ENCODE measurements around the gene C5orf58. TPM values are rescaled to one million over a fixed set of nuclear protein-coding genes. Genes with fewer than 3 reads are reported as not detected.
A peak's percentile ranks its signal among the peaks of the same experiment; 100 is the strongest.

The C5orf58 gene
- total and polyA plus RNA-seq, 7 experiments from 2014 or later, result 1.6 to 2.0 TPM; not detected in 5

- Histone ChIP-seq H3K27ac (ENCODE audit: low read depth, low read length) (peak overlapping the region; percentile 14), H3K27me3 (ENCODE audit: control insufficient read depth in 2 of 2, insufficient read depth in 2 of 2, low read length in 2 of 2) (no peaks in the 10 kb centered on the region), H3K4me3 (ENCODE audit: low read length) (no peak overlapping the region), H3K4me1 (ENCODE audit: control insufficient read depth in 2 of 2, insufficient read depth in 2 of 2, low read length in 2 of 2) (peaks cover 41 to 50% of the 10 kb centered on the region in 2 donors), H3K36me3 (ENCODE audit: control insufficient read depth in 2 of 3, insufficient read depth in 3 of 3, low read length in 3 of 3) (peaks cover 68 to 96% (median 86%) of the 10 kb centered on the region in 3 experiments), H3K9me3 (ENCODE audit: control insufficient read depth in 2 of 3, low read length in 3 of 3) (no peaks in the 10 kb centered on the region)
- H3K36me3 Mint-ChIP-seq, result peaks cover 34 to 92% (median 82%) of the 10 kb centered on the region in 5 donors
- ChIA-PET POLR2A (interaction anchor here (0.6 to 1.7 kb wide), 6 partner anchors 9 to 74 kb away, joined by 3 to 5 read pairs (median 3); partner anchors contain the start of gene LCP2), CTCF (interaction anchor here (0.6 to 2.6 kb wide), 5 partner anchors 9 to 81 kb away, joined by 3 to 12 read pairs (median 4); no protein-coding TSS in a partner anchor)
- H3K4me3 Mint-ChIP-seq, result peak overlapping the region in 2 of 10 donors; percentile 42 to 51
- ATAC-seq (no peak), DNase-seq (no peak)
- H3K9me3 Mint-ChIP-seq, result peaks cover 0 to 2% (median 0%) of the 10 kb centered on the region in 11 donors
- peaks cover 38 to 91% (median 87%) of the 10 kb centered on the region in 7 donors for H3K4me1 Mint-ChIP-seq
- no peaks in the 10 kb centered on the region for H3K27me3 Mint-ChIP-seq
- peak overlapping the region; percentile 51 to 97 (median 76) for H3K27ac Mint-ChIP-seq
- intact Hi-C loops (cut with micrococcal nuclease), result no loop called here
These were observed 24.6 kb downstream of the C5orf58 start for GRCh38 chr5:170257370-170257769.

GRCh38 chr5:170261528-170262043 is 28.8 kb downstream of the C5orf58 start:
- ChIA-PET POLR2A (interaction anchor here (0.6 to 3.1 kb wide), 19 partner anchors 9 to 77 kb away, joined by 3 to 54 read pairs (median 6); partner anchors contain the start of gene LCP2), CTCF (interaction anchor here (0.5 to 2.6 kb wide), 11 partner anchors 13 to 626 kb away, joined by 3 to 25 read pairs (median 4); no protein-coding TSS in a partner anchor)
- Mint-ChIP-seq H3K36me3 (peaks cover 25 to 88% (median 71%) of the 10 kb centered on the region in 5 donors), H3K4me1 (peaks cover 48 to 99% (median 96%) of the 10 kb centered on the region in 7 donors), H3K4me3 (peak overlapping the region; percentile 64 to 87 (median 76)), H3K27ac (peak overlapping the region; percentile 89 to 99 (median 97)), H3K27me3 (no peaks in the 10 kb centered on the region), H3K9me3 (peaks cover 0 to 2% (median 0%) of the 10 kb centered on the region in 11 donors)
- peaks cover 41 to 65% of the 10 kb centered on the region in 2 donors for H3K4me1 ChIP-seq (ENCODE audit: control insufficient read depth in 2 of 2, insufficient read depth in 2 of 2, low read length in 2 of 2)
- peaks cover 60 to 87% (median 80%) of the 10 kb centered on the region in 3 experiments for H3K36me3 ChIP-seq (ENCODE audit: control insufficient read depth in 2 of 3, insufficient read depth in 3 of 3, low read length in 3 of 3)
- no peaks in the 10 kb centered on the region for H3K27me3 ChIP-seq (ENCODE audit: control insufficient read depth in 2 of 2, insufficient read depth in 2 of 2, low read length in 2 of 2)
- ATAC-seq (no peak), DNase-seq (no peak)
- no peak overlapping the region for H3K4me3 ChIP-seq (ENCODE audit: low read length)
- peak overlapping the region; percentile 74 for H3K27ac ChIP-seq (ENCODE audit: low read depth, low read length)
- intact Hi-C loops (cut with micrococcal nuclease), result loop anchor here (1.0 to 10.0 kb wide), 8 partner anchors 7 to 1913 kb away; partner anchors contain the start of genes FBXW11 (in 1 of the 2) and SPDL1 (in 1 of the 2)
- no peaks in the 10 kb centered on the region for H3K9me3 ChIP-seq (ENCODE audit: control insufficient read depth in 2 of 3, low read length in 3 of 3)

- H3K27me3 Mint-ChIP-seq, result no peaks in the 10 kb centered on the region
These were observed 29.6 kb downstream of the C5orf58 start for GRCh38 chr5:170262061-170263045.

GRCh38 chr5:170263906-170264305 is 31.1 kb downstream of the C5orf58 start:
- ChIA-PET POLR2A (interaction anchor here (1.0 to 6.1 kb wide), 4 partner anchors 10 to 71 kb away, joined by 3 to 95 read pairs (median 7); partner anchors contain the start of gene LCP2), CTCF (interaction anchor here (4.3 to 20.9 kb wide), 2 partner anchors 13 to 29 kb away, joined by 70 to 430 read pairs; partner anchors contain the start of gene LCP2)
- no peaks in the 10 kb centered on the region for H3K9me3 ChIP-seq (ENCODE audit: control insufficient read depth in 2 of 3, low read length in 3 of 3)
- intact Hi-C loops (cut with micrococcal nuclease), result loop anchor here (2.0 to 10.0 kb wide), 4 partner anchors 15 to 1911 kb away; partner anchors contain the start of genes FBXW11 (in 1 of the 2) and SPDL1 (in 1 of the 2)
- Mint-ChIP-seq H3K27me3 (no peaks in the 10 kb centered on the region), H3K9me3 (peaks cover 0 to 3% (median 0%) of the 10 kb centered on the region in 11 donors), H3K27ac (peak overlapping the region; percentile 66 to 98 (median 92)), H3K4me3 (peak overlapping the region in 8 of 10 donors; percentile 35 to 87 (median 41)), H3K4me1 (peaks cover 61 to 100% (median 96%) of the 10 kb centered on the region in 7 donors), H3K36me3 (peaks cover 19 to 80% (median 65%) of the 10 kb centered on the region in 5 donors)
- H3K4me1 ChIP-seq (ENCODE audit: control insufficient read depth in 2 of 2, insufficient read depth in 2 of 2, low read length in 2 of 2), result peaks cover 64 to 88% of the 10 kb centered on the region in 2 donors
- H3K27me3 ChIP-seq (ENCODE audit: control insufficient read depth in 2 of 2, insufficient read depth in 2 of 2, low read length in 2 of 2), result no peaks in the 10 kb centered on the region
- H3K4me3 ChIP-seq (ENCODE audit: low read length), result no peak overlapping the region
- peaks cover 42 to 74% (median 61%) of the 10 kb centered on the region in 3 experiments for H3K36me3 ChIP-seq (ENCODE audit: control insufficient read depth in 2 of 3, insufficient read depth in 3 of 3, low read length in 3 of 3)
- DNase-seq (no peak), ATAC-seq (no peak)
- peak overlapping the region; percentile 74 for H3K27ac ChIP-seq (ENCODE audit: low read depth, low read length)

More at GRCh38 chr5:170262061-170263045, 29.6 kb downstream of the C5orf58 start:
- peaks cover 52 to 99% (median 96%) of the 10 kb centered on the region in 7 donors for H3K4me1 Mint-ChIP-seq
- POLR2A ChIA-PET, result interaction anchor here (0.6 to 3.1 kb wide), 21 partner anchors 9 to 76 kb away, joined by 3 to 54 read pairs (median 4); partner anchors contain the start of gene LCP2
- Histone ChIP-seq H3K4me3 (ENCODE audit: low read length) (peak overlapping the region; percentile 21), H3K9me3 (ENCODE audit: control insufficient read depth in 2 of 3, low read length in 3 of 3) (no peaks in the 10 kb centered on the region), H3K27me3 (ENCODE audit: control insufficient read depth in 2 of 2, insufficient read depth in 2 of 2, low read length in 2 of 2) (no peaks in the 10 kb centered on the region), H3K27ac (ENCODE audit: low read depth, low read length) (peak overlapping the region; percentile 74), H3K4me1 (ENCODE audit: control insufficient read depth in 2 of 2, insufficient read depth in 2 of 2, low read length in 2 of 2) (peaks cover 49 to 72% of the 10 kb centered on the region in 2 donors), H3K36me3 (ENCODE audit: control insufficient read depth in 2 of 3, insufficient read depth in 3 of 3, low read length in 3 of 3) (peaks cover 52 to 80% (median 73%) of the 10 kb centered on the region in 3 experiments)
- H3K27ac Mint-ChIP-seq, result peak overlapping the region; percentile 89 to 99 (median 97)
- intact Hi-C loops (cut with micrococcal nuclease), result loop anchor here (1.0 to 10.0 kb wide), 8 partner anchors 8 to 1912 kb away; partner anchors contain the start of genes FBXW11 (in 1 of the 2) and SPDL1 (in 1 of the 2)
- ATAC-seq (peak; percentile 90), DNase-seq (peak in 7 of 9 donors; percentile 78 to 89 (median 86))
- H3K4me3 Mint-ChIP-seq, result peak overlapping the region; percentile 64 to 87 (median 76)
- H3K36me3 Mint-ChIP-seq, result peaks cover 25 to 83% (median 69%) of the 10 kb centered on the region in 5 donors
- peaks cover 0 to 2% (median 0%) of the 10 kb centered on the region in 11 donors for H3K9me3 Mint-ChIP-seq
- CTCF ChIA-PET, result interaction anchor here (0.5 to 2.6 kb wide), 12 partner anchors 12 to 627 kb away, joined by 3 to 25 read pairs (median 4); no protein-coding TSS in a partner anchor

GRCh38 chr5:170265522-170265921 is 32.7 kb downstream of the C5orf58 start:
- Histone ChIP-seq H3K4me1 (ENCODE audit: control insufficient read depth in 2 of 2, insufficient read depth in 2 of 2, low read length in 2 of 2) (peaks cover 79 to 88% of the 10 kb centered on the region in 2 donors), H3K27me3 (ENCODE audit: control insufficient read depth in 2 of 2, insufficient read depth in 2 of 2, low read length in 2 of 2) (no peaks in the 10 kb centered on the region), H3K9me3 (ENCODE audit: control insufficient read depth in 2 of 3, low read length in 3 of 3) (no peaks in the 10 kb centered on the region), H3K4me3 (ENCODE audit: low read length) (no peak overlapping the region), H3K27ac (ENCODE audit: low read depth, low read length) (peak overlapping the region; percentile 66), H3K36me3 (ENCODE audit: control insufficient read depth in 2 of 3, insufficient read depth in 3 of 3, low read length in 3 of 3) (peaks cover 42 to 74% (median 56%) of the 10 kb centered on the region in 3 experiments)
- peaks cover 0 to 1% (median 0%) of the 10 kb centered on the region in 11 donors for H3K9me3 Mint-ChIP-seq
- peaks cover 64 to 100% (median 96%) of the 10 kb centered on the region in 7 donors for H3K4me1 Mint-ChIP-seq
- H3K27me3 Mint-ChIP-seq, result no peaks in the 10 kb centered on the region
- intact Hi-C loops (cut with micrococcal nuclease), result loop anchor here (10.0 kb wide), 3 partner anchors 681 to 1909 kb away; partner anchors contain the start of genes FBXW11 (in 1 of the 2) and SPDL1 (in 1 of the 2)
- CTCF ChIA-PET, result interaction anchor here (0.8 to 20.9 kb wide), 11 partner anchors 7 to 107 kb away, joined by 3 to 430 read pairs (median 7); partner anchors contain the start of gene LCP2
- peak overlapping the region in 8 of 9 donors; percentile 36 to 98 (median 92) for H3K27ac Mint-ChIP-seq
- peak overlapping the region in 7 of 10 donors; percentile 9 to 81 (median 66) for H3K4me3 Mint-ChIP-seq
- DNase-seq, result no peak
- peaks cover 11 to 78% (median 63%) of the 10 kb centered on the region in 5 donors for H3K36me3 Mint-ChIP-seq
- POLR2A ChIA-PET, result interaction anchor here (1.0 to 6.1 kb wide), 12 partner anchors 8 to 73 kb away, joined by 3 to 95 read pairs (median 10); partner anchors contain the start of gene LCP2
- ATAC-seq, result no peak

Measured in naive thymus-derived CD4-positive, alpha-beta T cell (primary cell).